Measurements from ENCODE around the gene NFAT5.
A peak's percentile ranks its signal among the peaks of the same experiment; 100 is the strongest.
"Not testable (repeated sequence)": the region's sequence is repeated elsewhere in the genome, so short reads cannot be mapped to it uniquely, and the experiment has no call there.

Gene NFAT5

GRCh38 chr16:69555867-69556266, 9.9 kb upstream of the NFAT5 start:
- TF ChIP-seq, protein P1, sequence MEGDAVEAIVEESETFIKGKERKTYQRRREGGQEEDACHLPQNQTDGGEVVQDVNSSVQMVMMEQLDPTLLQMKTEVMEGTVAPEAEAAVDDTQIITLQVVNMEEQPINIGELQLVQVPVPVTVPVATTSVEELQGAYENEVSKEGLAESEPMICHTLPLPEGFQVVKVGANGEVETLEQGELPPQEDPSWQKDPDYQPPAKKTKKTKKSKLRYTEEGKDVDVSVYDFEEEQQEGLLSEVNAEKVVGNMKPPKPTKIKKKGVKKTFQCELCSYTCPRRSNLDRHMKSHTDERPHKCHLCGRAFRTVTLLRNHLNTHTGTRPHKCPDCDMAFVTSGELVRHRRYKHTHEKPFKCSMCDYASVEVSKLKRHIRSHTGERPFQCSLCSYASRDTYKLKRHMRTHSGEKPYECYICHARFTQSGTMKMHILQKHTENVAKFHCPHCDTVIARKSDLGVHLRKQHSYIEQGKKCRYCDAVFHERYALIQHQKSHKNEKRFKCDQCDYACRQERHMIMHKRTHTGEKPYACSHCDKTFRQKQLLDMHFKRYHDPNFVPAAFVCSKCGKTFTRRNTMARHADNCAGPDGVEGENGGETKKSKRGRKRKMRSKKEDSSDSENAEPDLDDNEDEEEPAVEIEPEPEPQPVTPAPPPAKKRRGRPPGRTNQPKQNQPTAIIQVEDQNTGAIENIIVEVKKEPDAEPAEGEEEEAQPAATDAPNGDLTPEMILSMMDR (IDR thresholded peaks at IDR 0.05; ENCODE audit: insufficient read depth, low read depth, low read length, missing control alignments) = no peak
- no peak for DNase-seq (ENCODE audit: low read depth)
- H3K4me3 ChIP-seq (ENCODE audit: low read length) = no peak overlapping the region

DNA sequence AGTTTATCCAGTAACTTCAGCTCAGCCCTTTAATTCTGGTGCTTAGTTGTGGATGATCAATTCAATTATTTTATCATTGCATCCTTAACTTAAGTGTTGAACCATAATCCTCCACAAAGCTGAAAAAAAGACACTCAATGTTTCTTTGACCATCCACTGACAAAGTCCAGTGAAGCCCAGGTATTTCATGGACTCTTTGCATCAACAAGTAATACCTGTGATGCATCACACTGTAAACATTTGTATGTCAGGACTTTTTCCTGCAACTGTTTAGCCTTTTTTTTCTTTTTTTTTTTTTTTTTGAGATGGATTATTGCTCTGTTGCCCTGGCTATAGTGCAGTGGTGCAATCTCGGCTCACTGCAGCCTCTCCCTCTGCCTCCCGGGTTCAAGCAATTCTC, 6.6 kb upstream of the NFAT5 start:
- no peak for DNase-seq (ENCODE audit: low read depth)
- TF ChIP-seq, protein P1 (IDR thresholded peaks at IDR 0.05; ENCODE audit: insufficient read depth, low read depth, low read length, missing control alignments) = no peak
- no peak overlapping the region for H3K4me3 ChIP-seq (ENCODE audit: low read length)

- not testable (repeated sequence) for DNase-seq (ENCODE audit: low read depth); H3K4me3 ChIP-seq (ENCODE audit: low read length)
These were observed 4.4 kb upstream of the NFAT5 start for GRCh38 chr16:69561367-69561766.

- no peak for DNase-seq (ENCODE audit: low read depth)
- no peak overlapping the region for H3K4me3 ChIP-seq (ENCODE audit: low read length)
- TF ChIP-seq, protein P1 (IDR thresholded peaks at IDR 0.05; ENCODE audit: insufficient read depth, low read depth, low read length, missing control alignments) = no peak
These were observed 3.9 kb upstream of the NFAT5 start for GRCh38 chr16:69561901-69562300.

GRCh38 chr16:69562813-69563212, 3.0 kb upstream of the NFAT5 start:
- DNase-seq (ENCODE audit: low read depth) = no peak

GRCh38 chr16:69563605-69564580, 1.9 kb upstream of the NFAT5 start:
- TF ChIP-seq, protein P1 (IDR thresholded peaks at IDR 0.05; ENCODE audit: insufficient read depth, low read depth, low read length, missing control alignments) = no peak
- peak; percentile 77 for DNase-seq (ENCODE audit: low read depth)
- peak overlapping the region; percentile 71 for H3K4me3 ChIP-seq (ENCODE audit: low read length)

More at GRCh38 chr16:69562813-69563212, 3.0 kb upstream of the NFAT5 start:
- TF ChIP-seq, protein P1 (IDR thresholded peaks at IDR 0.05; ENCODE audit: insufficient read depth, low read depth, low read length, missing control alignments) = no peak
- no peak overlapping the region for H3K4me3 ChIP-seq (ENCODE audit: low read length)

- H3K4me3 ChIP-seq (ENCODE audit: low read length) = peak overlapping the region; percentile 71
- no peak for DNase-seq (ENCODE audit: low read depth)
- TF ChIP-seq, protein P1 (IDR thresholded peaks at IDR 0.05; ENCODE audit: insufficient read depth, low read depth, low read length, missing control alignments) = no peak
These were observed 708 bp upstream of the NFAT5 start for GRCh38 chr16:69564845-69565670.

Measured in epithelial cell of esophagus (primary cell).